ENCODE data around the gene SLC44A3. TPM values are rescaled to one million over a fixed set of nuclear protein-coding genes. Genes with fewer than 3 reads are reported as not detected.
A peak's percentile ranks its signal among the peaks of the same experiment; 100 is the strongest.

Gene SLC44A3
- total and polyA plus RNA-seq, 2 of the 4 experiments (the other 2 are of a cell fraction), result 0.31 to 0.54 TPM

GRCh38 chr1:94864821-94865220 is 44.7 kb downstream of the SLC44A3 start:
- 0 out of 2 replicates have a peak overlapping the region, but pooled peaks have one; percentile 0 for H3K9ac ChIP-seq (ENCODE audit: low read depth, low read length)
- H3K14ac ChIP-seq (replicated peaks; ENCODE audit: low read depth, low read length), result peak overlapping the region; percentile 88
- H3K23ac ChIP-seq (ENCODE audit: low read depth, low read length), result peak overlapping the region; percentile 81; the same call in 1 of the 2 replicates
- H4K91ac ChIP-seq (ENCODE audit: insufficient read depth, low read depth, low read length), result peak overlapping the region; percentile 97
- BruUV-seq (replicated peaks), result no TSS peak
- peak overlapping the region; percentile 55 for H4K5ac ChIP-seq (ENCODE audit: low read depth, low read length)
- H3K4ac ChIP-seq (ENCODE audit: low read depth, low read length), result peak overlapping the region; percentile 90
- no peaks in the 10 kb centered on the region for H3K9me3 ChIP-seq (ENCODE audit: control insufficient read depth, insufficient read depth, low read length)
- H2BK5ac ChIP-seq (ENCODE audit: low read depth, low read length, poor library complexity, severe bottlenecking), result peak overlapping the region; percentile 98
- no peaks in the 10 kb centered on the region for H3K36me3 ChIP-seq (ENCODE audit: control insufficient read depth, insufficient read depth, low read length)
- H3K27me3 ChIP-seq (ENCODE audit: control insufficient read depth, insufficient read depth, low read length), result no peaks in the 10 kb centered on the region
- H3K27ac ChIP-seq (ENCODE audit: insufficient read depth, low read length), result peak overlapping the region; percentile 59
- peaks cover 25% of the 10 kb centered on the region for H3K9me1 ChIP-seq (ENCODE audit: insufficient read depth, low read length)
- peaks cover 32% of the 10 kb centered on the region for H3K4me1 ChIP-seq (ENCODE audit: control insufficient read depth, insufficient read depth, low read length)
- intact Hi-C loops (cut with micrococcal nuclease), result no loop called here
- ChIA-PET CTCF (interaction anchor here (0.9 to 4.6 kb wide), 4 partner anchors 10 to 178 kb away, joined by 3 to 26 read pairs (median 6); no protein-coding TSS in a partner anchor), POLR2A (ENCODE audit: unreplicated experiment) (interaction anchor here (1.1 kb wide), 1 partner anchor 9 kb away, joined by 5 read pairs; no protein-coding TSS in a partner anchor)
- peak overlapping the region; percentile 97 for H2AK5ac ChIP-seq (ENCODE audit: low read depth, low read length)
- peak overlapping the region; percentile 93 for H2BK20ac ChIP-seq (ENCODE audit: low read depth, low read length)
- peak overlapping the region; percentile 94 for H3K18ac ChIP-seq (ENCODE audit: low read depth, low read length)
- no peaks in the 10 kb centered on the region for H4K20me1 ChIP-seq (ENCODE audit: insufficient read depth, low read length)
- peak overlapping the region; percentile 98 for H2BK120ac ChIP-seq (ENCODE audit: low read depth, low read length)
- peak; percentile 39 for DNase-seq
- peak overlapping the region; percentile 86 for H3K4me2 ChIP-seq (ENCODE audit: low read depth, low read length)
- TF ChIP-seq NFE2L2 (IDR thresholded peaks at IDR 0.05; ENCODE audit: low read depth, low read length) (no peak), MXI1 (IDR thresholded peaks at IDR 0.05; ENCODE audit: borderline replicate concordance, low read depth, low read length) (no peak)
- 0 out of 2 replicates have a peak overlapping the region, but pooled peaks have one; percentile 63 for H3K56ac ChIP-seq (ENCODE audit: extremely low read depth, insufficient read depth, low read length)
- ATAC-seq (ENCODE audit: low read depth), result no peak; the same call in 1 of the 2 replicates
- H2AFZ ChIP-seq (replicated peaks; ENCODE audit: low read length, poor library complexity), result peak overlapping the region; percentile 74
- no peak overlapping the region for H3K4me3 ChIP-seq (ENCODE audit: insufficient read depth, low read depth, low read length)
- peak overlapping the region; percentile 73 to 74 for H4K8ac ChIP-seq (ENCODE audit: low read depth in 2 of 2, low read length in 2 of 2)
- H2BK15ac ChIP-seq (ENCODE audit: low read depth, low read length), result peak overlapping the region; percentile 100
- no peak overlapping the region for H2AK9ac ChIP-seq (replicated peaks; ENCODE audit: low read depth, low read length, poor library complexity)
- in situ Hi-C loops (cut with MboI; ENCODE audit: low sequenced_read_pairs), result no loop called here
- H3K79me1 ChIP-seq (ENCODE audit: low read depth in 1 of 2, low read length in 2 of 2), result peaks cover 0 to 25% of the 10 kb centered on the region in 2 experiments; a peak in 2 of 4 replicates
- dilution Hi-C loops (cut with HindIII; ENCODE audit: low sequenced_read_pairs, unreplicated experiment), result no loop called here
- 70% methylated on average over 2 of the region's 9 CpGs; no CpG with 5 or more reads in 1 of the 2 experiments for whole genome bisulfite sequencing, 2 experiments (ENCODE audit: extremely low coverage in 2 of 2, insufficient read length in 1 of 2)

Measured in IMR-90 (cell line).